OCI-LY7 (cell line): ENCODE measurements around the gene SDK2. TPM values are rescaled to one million over a fixed set of nuclear protein-coding genes. Genes with fewer than 3 reads are reported as not detected.

Source experiments
- BruUV-seq: library from RNA; stranded (reverse); fragments of 400-500 nt; replicated peaks from 2 replicates; lab custom pipeline; 2021; lab: Mats Ljungman, UMichigan
- CTCF ChIA-PET: fragments of 300-600 bp; sonication (Branson Sonifier 250); formaldehyde crosslinking; loops from one replicate; lab custom pipeline; 2022; ENCODE audit warnings: antibody characterized with exemption; ENCODE audit not compliant: unreplicated experiment; lab: Charles Lee
- POLR2A ChIA-PET: fragments of 300-600 bp; sonication (Branson Sonifier 250); formaldehyde crosslinking; loops from one replicate; lab custom pipeline; 2022; ENCODE audit warnings: antibody characterized with exemption; lab: Charles Lee
- DNase-seq: peaks from one replicate; pipeline ENCODE4 v3.0.0-alpha.2; 2015; ENCODE audit warnings: low spot score
- H2AFZ ChIP-seq: fragments of 200-600 bp; sonication (generic), shearing (Covaris generic); 2 replicates; pipeline ENCODE4 v1.6.1; 2014; ENCODE audit warnings: mild to moderate bottlenecking, antibody characterized with exemption, low read length, moderate library complexity
- H3K27ac ChIP-seq: fragments of 200-600 bp; sonication (generic); 2 replicates; pipeline ENCODE4 v1.5.1; 2014; ENCODE audit warnings: mixed run types, low read depth, mild to moderate bottlenecking, moderate library complexity, low read length, inconsistent platforms; ENCODE audit not compliant: poor library complexity, severe bottlenecking
- H3K36me3 ChIP-seq: fragments of 200-600 bp; sonication (generic); 2 replicates; pipeline ENCODE4 v1.6.1; 2014; ENCODE audit warnings: mild to moderate bottlenecking, antibody characterized with exemption, low read length, moderate library complexity, mixed read lengths; ENCODE audit not compliant: insufficient read depth
- H3K4me1 ChIP-seq: fragments of 200-600 bp; sonication (generic); 2 replicates; pipeline ENCODE4 v1.5.1; 2014; ENCODE audit warnings: mild to moderate bottlenecking, low read length; ENCODE audit not compliant: insufficient read depth, poor library complexity, severe bottlenecking
- H3K4me2 ChIP-seq: fragments of 200-600 bp; sonication (generic); 2 replicates; pipeline ENCODE4 v1.6.1; 2014; ENCODE audit warnings: mild to moderate bottlenecking, low read length
- H3K4me3 ChIP-seq: fragments of 200-600 bp; sonication (generic); 2 replicates; pipeline ENCODE4 v1.5.1; 2014; ENCODE audit warnings: mild to moderate bottlenecking, low read depth, low read length; ENCODE audit not compliant: poor library complexity, severe bottlenecking
- H3K79me2 ChIP-seq: fragments of 200-600 bp; sonication (generic); 2 replicates; pipeline ENCODE4 v1.6.1; 2016; ENCODE audit warnings: low read depth, mild to moderate bottlenecking, low read length, moderate library complexity, mixed read lengths; ENCODE audit not compliant: insufficient read depth
- H3K9me2 ChIP-seq: fragments of 200-600 bp; sonication (generic); 2 replicates; pipeline ENCODE4 v1.6.1; 2016; ENCODE audit warnings: mild to moderate bottlenecking, low read length, mixed read lengths; ENCODE audit not compliant: insufficient read depth
- H3K9me3 ChIP-seq: fragments of 200-600 bp; sonication (generic); 2 replicates; pipeline ENCODE4 v1.6.1; 2014; ENCODE audit warnings: mild to moderate bottlenecking, mixed run types, low read length, mixed read lengths
- H4K20me1 ChIP-seq: fragments of 200-600 bp; sonication (generic); 2 replicates; pipeline ENCODE4 v1.6.1; 2014; ENCODE audit warnings: mild to moderate bottlenecking, antibody characterized with exemption, low read length, moderate library complexity, mixed read lengths; ENCODE audit not compliant: insufficient read depth
- EZH2phosphoT487 ChIP-seq: fragments of 200-600 bp; sonication (generic); IDR thresholded peaks from 2 replicates; pipeline ENCODE4 v1.6.1; 2018; ENCODE audit warnings: low read depth, borderline replicate concordance, mild to moderate bottlenecking, mixed run types, antibody characterized with exemption, low read length, moderate library complexity, mixed read lengths
- intact Hi-C: fragments of 100-400 bp; cut with micrococcal nuclease; formaldehyde crosslinking; loops from one replicate; pipeline ENCODE4 v1.10.0; 2022; ENCODE audit not compliant: unreplicated experiment
- total RNA-seq, 2 experiments: library from RNA; depleted of rRNA in 1 of 2; stranded (reverse); fragments of >200 nt in 1 of 2; shearing (Covaris generic) in 1 of 2; gene quantifications; 2 replicates each; pipeline ENCODE4 v1.2.3, GENCODE V29; 2014 to 2022
- TF ChIP-seq, protein P1 (sequence below): fragments of 200-600 bp; sonication (generic); conservative IDR thresholded peaks from 2 replicates; pipeline ENCODE4 v1.5.1; 2014; ENCODE audit warnings: mild to moderate bottlenecking, antibody characterized with exemption, low read length, moderate library complexity, mixed read lengths

SDK2 gene
- total RNA-seq, 2 experiments from 2014 or later, result 0.32 to 1.8 TPM

DNA sequence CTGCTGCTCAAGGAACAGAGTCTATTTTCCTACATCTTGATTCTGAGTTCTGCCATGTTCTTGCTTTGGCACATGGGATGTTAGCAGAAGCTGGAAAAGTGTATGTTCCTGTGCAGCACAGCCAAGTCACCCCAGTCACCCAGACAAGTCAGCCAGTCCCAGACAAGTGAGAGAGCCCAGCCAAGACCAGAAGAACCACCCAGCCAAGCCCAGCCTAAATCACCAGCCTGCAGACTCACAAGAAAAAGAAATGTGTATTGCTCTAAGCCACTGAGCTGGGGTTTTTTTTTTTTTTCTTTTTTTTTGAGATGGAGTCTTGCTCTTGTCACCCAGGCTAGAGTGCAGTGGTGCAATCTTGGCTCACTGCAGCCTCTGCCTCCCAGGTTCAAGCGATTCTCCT, 191.2 kb downstream of the SDK2 start:
- Histone ChIP-seq H3K4me1 (no peaks in the 10 kb centered on the region), H3K4me3 (no peak overlapping the region), H3K4me2 (no peak overlapping the region), H3K79me2 (no peaks in the 10 kb centered on the region), H3K9me2 (no peaks in the 10 kb centered on the region), H2AFZ (no peak overlapping the region), H4K20me1 (no peaks in the 10 kb centered on the region), H3K9me3 (no peaks in the 10 kb centered on the region), H3K27ac (no peak overlapping the region), H3K36me3 (no peaks in the 10 kb centered on the region)
- TF ChIP-seq EZH2phosphoT487, result no peak
- TF ChIP-seq, protein P1, sequence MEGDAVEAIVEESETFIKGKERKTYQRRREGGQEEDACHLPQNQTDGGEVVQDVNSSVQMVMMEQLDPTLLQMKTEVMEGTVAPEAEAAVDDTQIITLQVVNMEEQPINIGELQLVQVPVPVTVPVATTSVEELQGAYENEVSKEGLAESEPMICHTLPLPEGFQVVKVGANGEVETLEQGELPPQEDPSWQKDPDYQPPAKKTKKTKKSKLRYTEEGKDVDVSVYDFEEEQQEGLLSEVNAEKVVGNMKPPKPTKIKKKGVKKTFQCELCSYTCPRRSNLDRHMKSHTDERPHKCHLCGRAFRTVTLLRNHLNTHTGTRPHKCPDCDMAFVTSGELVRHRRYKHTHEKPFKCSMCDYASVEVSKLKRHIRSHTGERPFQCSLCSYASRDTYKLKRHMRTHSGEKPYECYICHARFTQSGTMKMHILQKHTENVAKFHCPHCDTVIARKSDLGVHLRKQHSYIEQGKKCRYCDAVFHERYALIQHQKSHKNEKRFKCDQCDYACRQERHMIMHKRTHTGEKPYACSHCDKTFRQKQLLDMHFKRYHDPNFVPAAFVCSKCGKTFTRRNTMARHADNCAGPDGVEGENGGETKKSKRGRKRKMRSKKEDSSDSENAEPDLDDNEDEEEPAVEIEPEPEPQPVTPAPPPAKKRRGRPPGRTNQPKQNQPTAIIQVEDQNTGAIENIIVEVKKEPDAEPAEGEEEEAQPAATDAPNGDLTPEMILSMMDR, result no peak
- ChIA-PET POLR2A (no interaction called here), CTCF (no interaction called here)
- DNase-seq, result no peak
- no TSS peak for BruUV-seq
- intact Hi-C loops, result no loop called here

DNA sequence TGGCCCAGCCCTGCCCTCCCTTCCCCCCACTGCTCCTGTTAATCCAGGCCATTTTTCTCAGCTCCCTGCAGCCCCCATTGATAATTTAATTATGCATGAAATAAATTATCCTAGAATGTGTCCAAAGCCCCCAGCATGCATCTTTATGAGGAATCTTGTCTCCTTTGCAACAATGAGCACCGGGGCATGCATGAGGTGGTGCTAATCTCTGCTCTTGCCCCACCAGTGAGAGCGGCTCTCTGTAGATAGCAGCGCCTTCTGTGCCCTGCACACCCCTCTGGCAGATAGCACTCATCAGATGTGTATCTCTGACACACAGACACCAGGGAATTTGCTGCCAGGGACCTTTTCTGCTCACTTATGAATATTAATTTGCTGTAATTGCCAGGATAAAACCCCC, 192.2 kb downstream of the SDK2 start:
- ChIA-PET POLR2A (no interaction called here), CTCF (no interaction called here)
- Histone ChIP-seq H3K9me3 (no peaks in the 10 kb centered on the region), H3K79me2 (no peaks in the 10 kb centered on the region), H3K27ac (no peak overlapping the region), H3K4me2 (no peak overlapping the region), H2AFZ (no peak overlapping the region), H3K36me3 (no peaks in the 10 kb centered on the region), H3K4me1 (no peaks in the 10 kb centered on the region), H4K20me1 (no peaks in the 10 kb centered on the region), H3K4me3 (no peak overlapping the region), H3K9me2 (no peaks in the 10 kb centered on the region)
- TF ChIP-seq, protein P1, result no peak
- no peak for TF ChIP-seq EZH2phosphoT487
- no peak for DNase-seq
- BruUV-seq, result no TSS peak
- intact Hi-C loops, result no loop called here

- Histone ChIP-seq H3K9me2 (no peaks in the 10 kb centered on the region), H3K9me3 (no peaks in the 10 kb centered on the region), H3K36me3 (no peaks in the 10 kb centered on the region), H2AFZ (no peak overlapping the region), H3K4me1 (no peaks in the 10 kb centered on the region), H3K79me2 (no peaks in the 10 kb centered on the region), H3K27ac (no peak overlapping the region), H3K4me3 (no peak overlapping the region), H3K4me2 (no peak overlapping the region), H4K20me1 (no peaks in the 10 kb centered on the region)
- CTCF ChIA-PET, result no interaction called here
- no TSS peak for BruUV-seq
- intact Hi-C loops, result no loop called here
- TF ChIP-seq, protein P1, result no peak
- TF ChIP-seq EZH2phosphoT487, result no peak
- no peak for DNase-seq
- POLR2A ChIA-PET, result no interaction called here
Measured at GRCh38 chr17:73447319-73447718, 196.9 kb downstream of the SDK2 start.
